HepG2 (cell line): Measurements from ENCODE around the gene SDK2. TPM values are rescaled to one million over a fixed set of nuclear protein-coding genes. Genes with fewer than 3 reads are reported as not detected.

ENCODE experiments used
- ATAC-seq: fragments of 200-7000 bp; cut with Tn5 transposase; 3 replicates; pipeline ENCODE4 v1.9.1; 2020; ENCODE audit warnings: mild to moderate bottlenecking, moderate library complexity
- BruUV-seq: library from RNA; stranded (reverse); fragments of 400-500 nt; replicated peaks from 2 replicates; lab custom pipeline; 2021; lab: Mats Ljungman, UMichigan
- CTCF ChIA-PET: fragments of 300-600 bp; formaldehyde crosslinking; extraction: SDS; loops from one replicate; lab custom pipeline; 2021; ENCODE audit warnings: low total read pairs, inconsistent platforms, low intra/inter-chr PET ratio; lab: Yijun Ruan, JAX
- POLR2A ChIA-PET: fragments of 350-600 bp; sonication (Branson Sonifier 250); formaldehyde crosslinking; loops from one replicate; lab custom pipeline; 2020; ENCODE audit warnings: antibody characterized with exemption, inconsistent platforms; lab: Yijun Ruan, JAX
- DNase-seq: peaks from one replicate; pipeline ENCODE4 v3.0.0-alpha.2; 2015; ENCODE audit warnings: low spot score
- FAIRE-seq: peaks from 3 replicates; lab custom pipeline; 2011; peaks lifted over from hg19 to GRCh38; lab: Jason Lieb, UNC
- H2AFZ ChIP-seq: one replicate; pipeline ENCODE4 v1.6.1; 2011; ENCODE audit warnings: low read length, inconsistent platforms
- H3K27ac ChIP-seq: fragments of 300-600 bp; 3 replicates; pipeline ENCODE4 v1.8.0; 2011; ENCODE audit warnings: mixed run types, mild to moderate bottlenecking, mixed read lengths, low read length, inconsistent platforms; ENCODE audit not compliant: insufficient read depth; ENCODE audit errors: extremely low read length
- H3K27me3 ChIP-seq, 2 experiments: fragments of 200-600 bp in 1 of 2; 2 replicates in 1 of 2; 3 replicates in 1 of 2; pipeline versions ENCODE4 v1.6.0 to v1.8.0; 2011; ENCODE audit warnings: low read length in 2 of 2, mild to moderate bottlenecking in 2 of 2, moderate library complexity in 2 of 2, inconsistent platforms in 1 of 2; ENCODE audit not compliant: insufficient read depth in 2 of 2, control insufficient read depth in 1 of 2
- H3K36me3 ChIP-seq, 2 experiments: fragments of 200-600 bp in 1 of 2; replicated peaks in 1 of 2; 2 replicates in 1 of 2; 3 replicates in 1 of 2; pipeline versions ENCODE4 v1.5.1 to v1.8.0; 2011; ENCODE audit warnings: low read length in 2 of 2, inconsistent platforms in 1 of 2; ENCODE audit not compliant: insufficient read depth in 2 of 2, control insufficient read depth in 1 of 2
- H3K4me1 ChIP-seq: 2 replicates; pipeline ENCODE4 v1.5.1; 2012; ENCODE audit warnings: low read length, inconsistent platforms; ENCODE audit not compliant: insufficient read depth
- H3K4me2 ChIP-seq: 2 replicates; pipeline ENCODE4 v1.6.0; 2011; ENCODE audit warnings: low read depth, low read length, inconsistent platforms
- H3K4me3 ChIP-seq, 3 experiments: fragments of 200-600 bp in 1 of 3; sonication (generic), shearing (Covaris generic) in 1 of 3; replicated peaks in 1 of 3; 2 replicates each; pipeline ENCODE4 v1.5.1; 2011 to 2016; ENCODE audit warnings: low read length in 3 of 3, inconsistent platforms in 2 of 3, low read depth in 2 of 3, mild to moderate bottlenecking in 2 of 3, control low read depth in 1 of 3, mixed read lengths in 1 of 3; ENCODE audit not compliant: insufficient read depth in 1 of 3
- H3K79me2 ChIP-seq: one replicate; pipeline ENCODE4 v1.6.1; 2011; ENCODE audit warnings: low read length, inconsistent platforms; ENCODE audit not compliant: insufficient read depth
- H3K9ac ChIP-seq: 2 replicates; pipeline ENCODE4 v1.6.0; 2011; ENCODE audit warnings: mild to moderate bottlenecking, low read depth, low read length, inconsistent platforms; ENCODE audit not compliant: insufficient read depth
- H3K9me3 ChIP-seq: 2 replicates; pipeline ENCODE4 v1.5.1; 2012; ENCODE audit warnings: mild to moderate bottlenecking, low read length
- H4K20me1 ChIP-seq: 2 replicates; pipeline ENCODE4 v1.6.0; 2011; ENCODE audit warnings: inconsistent platforms, mild to moderate bottlenecking, low read length, moderate library complexity; ENCODE audit not compliant: insufficient read depth
- ATRX ChIP-seq: sonication (generic); formaldehyde crosslinking; IDR thresholded peaks from 2 replicates; pipeline ENCODE4 v1.4.0; 2020; ENCODE audit warnings: missing genetic modification reagents, borderline replicate concordance
- ELF3 ChIP-seq: IDR thresholded peaks from 2 replicates; pipeline ENCODE4 v1.6.1; 2016; ENCODE audit warnings: missing genetic modification reagents, missing compliant biosample characterization
- FIP1L1 ChIP-seq: fragments of 200-400 bp; formaldehyde crosslinking; IDR thresholded peaks from 2 replicates; pipeline ENCODE4 v1.6.1; 2018; ENCODE audit warnings: low read depth, mild to moderate bottlenecking, low read length, moderate library complexity, borderline replicate concordance; ENCODE audit not compliant: insufficient read depth
- PCBP1 ChIP-seq: fragments of 200-400 bp; formaldehyde crosslinking; IDR thresholded peaks from 2 replicates; pipeline ENCODE4 v1.6.1; 2017; ENCODE audit warnings: mild to moderate bottlenecking, low read depth, low read length, borderline replicate concordance
- SNAI1 ChIP-seq: sonication (generic); formaldehyde crosslinking; IDR thresholded peaks from 2 replicates; pipeline ENCODE4 v1.5.0; 2020; ENCODE audit warnings: mild to moderate bottlenecking, missing genetic modification reagents, borderline replicate concordance
- XBP1 ChIP-seq: sonication (generic); formaldehyde crosslinking; IDR thresholded peaks from 2 replicates; pipeline ENCODE4 v1.5.0; 2020; ENCODE audit warnings: missing genetic modification reagents
- ZNF563 ChIP-seq: sonication (generic); formaldehyde crosslinking; IDR thresholded peaks from 2 replicates; pipeline ENCODE4 v1.8.0; 2022; ENCODE audit warnings: mild to moderate bottlenecking, moderate library complexity, missing genetic modification reagents
- WGBS: methylation state at CpG from one replicate; pipeline ENCODE4 v1.1.6; 2017; ENCODE audit warnings: low lambda C conversion rate; 5-methylcytosine and 5-hydroxymethylcytosine counted together
- in situ Hi-C: cut with HindIII; loops from 2 replicates; pipeline ENCODE4 v1.10.0; 2017; ENCODE audit warnings: low pct_unique_long_range_greater_than_20kb; ENCODE audit not compliant: extremely low pct_ligation_motif_present
- intact Hi-C: fragments of 100-400 bp; cut with micrococcal nuclease; formaldehyde crosslinking; loops from one replicate; pipeline ENCODE4 v1.10.0; 2022; ENCODE audit not compliant: unreplicated experiment
- polyA plus RNA-seq, 8 experiments: library from polyadenylated mRNA; depleted of rRNA in 3 of 8; stranded (reverse) in 7 of 8; unstranded in 1 of 8; fragments of >200 nt; fragmentation: Illumina TruSeq in 4 of 8; extraction: Trizol in 4 of 8; gene quantifications; 2 replicates each; pipeline versions ENCODE4 v1.2.1 to v1.2.3, GENCODE V29; 2011 to 2016; ENCODE audit warnings: low read depth in 4 of 8, missing spikeins in 1 of 8, mixed read lengths in 1 of 8; ENCODE audit not compliant: insufficient read depth in 1 of 8
- total RNA-seq, 5 experiments: library from RNA; depleted of rRNA; stranded (reverse); fragments of >200 nt; fragmentation: Illumina TruSeq; extraction: Trizol; gene quantifications; 2 replicates each; pipeline ENCODE4 v1.2.3, GENCODE V29; 2016; ENCODE audit warnings: low read depth in 1 of 5
- TF ChIP-seq, protein P1 (sequence below): sonication (generic); formaldehyde crosslinking; IDR thresholded peaks from 2 replicates; pipeline ENCODE4 v1.8.1; 2022; ENCODE audit warnings: low read depth, mild to moderate bottlenecking, missing genetic modification reagents
- TF ChIP-seq, protein P2 (sequence below): sonication (generic); formaldehyde crosslinking; IDR thresholded peaks from 2 replicates; pipeline ENCODE4 v1.4.0; 2020; ENCODE audit warnings: missing genetic modification reagents
- TF ChIP-seq, protein P3 (sequence below): sonication (generic); formaldehyde crosslinking; conservative IDR thresholded peaks from 2 replicates; pipeline ENCODE4 v1.4.0; 2020; ENCODE audit warnings: missing genetic modification reagents

Gene SDK2
- total and polyA plus RNA-seq, 2 of the 13 experiments (the other 11 are each of a cell fraction or from before 2014, with no cell fraction given), result not detected

- ChIA-PET CTCF (no interaction called here), POLR2A (no interaction called here)
- ATAC-seq, result no peak
- Histone ChIP-seq H3K4me1 (peaks cover 14% of the 10 kb centered on the region; the same call in 1 of the 2 replicates), H2AFZ (no peak overlapping the region), H3K4me2 (no peak overlapping the region), H3K9me3 (no peaks in the 10 kb centered on the region), H3K4me3 (no peak overlapping the region), H3K27me3 (peaks cover 28 to 86% of the 10 kb centered on the region in 2 experiments), H3K79me2 (no peaks in the 10 kb centered on the region), H3K9ac (no peak overlapping the region), H3K36me3 (no peaks in the 10 kb centered on the region), H3K27ac (no peak overlapping the region), H4K20me1 (no peaks in the 10 kb centered on the region)
- in situ Hi-C loops, result no loop called here
- no peak for TF ChIP-seq XBP1
- TF ChIP-seq ATRX (CRISPR knock-in tag), result no peak
- TF ChIP-seq, protein P1, sequence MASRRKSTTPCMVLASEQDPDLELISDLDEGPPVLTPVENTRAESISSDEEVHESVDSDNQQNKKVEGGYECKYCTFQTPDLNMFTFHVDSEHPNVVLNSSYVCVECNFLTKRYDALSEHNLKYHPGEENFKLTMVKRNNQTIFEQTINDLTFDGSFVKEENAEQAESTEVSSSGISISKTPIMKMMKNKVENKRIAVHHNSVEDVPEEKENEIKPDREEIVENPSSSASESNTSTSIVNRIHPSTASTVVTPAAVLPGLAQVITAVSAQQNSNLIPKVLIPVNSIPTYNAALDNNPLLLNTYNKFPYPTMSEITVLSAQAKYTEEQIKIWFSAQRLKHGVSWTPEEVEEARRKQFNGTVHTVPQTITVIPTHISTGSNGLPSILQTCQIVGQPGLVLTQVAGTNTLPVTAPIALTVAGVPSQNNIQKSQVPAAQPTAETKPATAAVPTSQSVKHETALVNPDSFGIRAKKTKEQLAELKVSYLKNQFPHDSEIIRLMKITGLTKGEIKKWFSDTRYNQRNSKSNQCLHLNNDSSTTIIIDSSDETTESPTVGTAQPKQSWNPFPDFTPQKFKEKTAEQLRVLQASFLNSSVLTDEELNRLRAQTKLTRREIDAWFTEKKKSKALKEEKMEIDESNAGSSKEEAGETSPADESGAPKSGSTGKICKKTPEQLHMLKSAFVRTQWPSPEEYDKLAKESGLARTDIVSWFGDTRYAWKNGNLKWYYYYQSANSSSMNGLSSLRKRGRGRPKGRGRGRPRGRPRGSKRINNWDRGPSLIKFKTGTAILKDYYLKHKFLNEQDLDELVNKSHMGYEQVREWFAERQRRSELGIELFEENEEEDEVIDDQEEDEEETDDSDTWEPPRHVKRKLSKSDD (CRISPR knock-in tag), result no peak
- no peak for TF ChIP-seq PCBP1
- no peak for TF ChIP-seq ELF3
- intact Hi-C loops, result no loop called here
- FAIRE-seq, result no peak
- WGBS, result 34% methylated on average over 3 of the region's 3 CpGs
- BruUV-seq, result no TSS peak
- no peak for DNase-seq
Measured at GRCh38 chr17:73351764-73352163, 292.5 kb downstream of the SDK2 start.

- ChIA-PET POLR2A (no interaction called here), CTCF (no interaction called here)
- no peaks in the 10 kb centered on the region for H4K20me1 ChIP-seq
- no peaks in the 10 kb centered on the region for H3K79me2 ChIP-seq
- no peak for ATAC-seq
- no peak overlapping the region for H3K4me3 ChIP-seq
- intact Hi-C loops (no loop called here), in situ Hi-C loops (no loop called here)
- no peak for DNase-seq
- no peaks in the 10 kb centered on the region for H3K9me3 ChIP-seq
- no peaks in the 10 kb centered on the region for H3K36me3 ChIP-seq
- peaks cover 14% of the 10 kb centered on the region; the same call in 1 of the 2 replicates for H3K4me1 ChIP-seq
- no TSS peak for BruUV-seq
- 52% methylated on average over 5 of the region's 5 CpGs for WGBS
- H2AFZ ChIP-seq, result no peak overlapping the region
- H3K4me2 ChIP-seq, result no peak overlapping the region
- peaks cover 21 to 85% of the 10 kb centered on the region in 2 experiments for H3K27me3 ChIP-seq
- no peak overlapping the region for H3K9ac ChIP-seq
- H3K27ac ChIP-seq, result no peak overlapping the region
- FAIRE-seq, result no peak
- TF ChIP-seq SNAI1 (CRISPR knock-in tag) (no peak), ZNF563 (CRISPR knock-in tag) (no peak), FIP1L1 (no peak)
- TF ChIP-seq, protein P2, sequence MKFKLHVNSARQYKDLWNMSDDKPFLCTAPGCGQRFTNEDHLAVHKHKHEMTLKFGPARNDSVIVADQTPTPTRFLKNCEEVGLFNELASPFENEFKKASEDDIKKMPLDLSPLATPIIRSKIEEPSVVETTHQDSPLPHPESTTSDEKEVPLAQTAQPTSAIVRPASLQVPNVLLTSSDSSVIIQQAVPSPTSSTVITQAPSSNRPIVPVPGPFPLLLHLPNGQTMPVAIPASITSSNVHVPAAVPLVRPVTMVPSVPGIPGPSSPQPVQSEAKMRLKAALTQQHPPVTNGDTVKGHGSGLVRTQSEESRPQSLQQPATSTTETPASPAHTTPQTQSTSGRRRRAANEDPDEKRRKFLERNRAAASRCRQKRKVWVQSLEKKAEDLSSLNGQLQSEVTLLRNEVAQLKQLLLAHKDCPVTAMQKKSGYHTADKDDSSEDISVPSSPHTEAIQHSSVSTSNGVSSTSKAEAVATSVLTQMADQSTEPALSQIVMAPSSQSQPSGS (CRISPR knock-in tag), result no peak
- TF ChIP-seq, protein P3, sequence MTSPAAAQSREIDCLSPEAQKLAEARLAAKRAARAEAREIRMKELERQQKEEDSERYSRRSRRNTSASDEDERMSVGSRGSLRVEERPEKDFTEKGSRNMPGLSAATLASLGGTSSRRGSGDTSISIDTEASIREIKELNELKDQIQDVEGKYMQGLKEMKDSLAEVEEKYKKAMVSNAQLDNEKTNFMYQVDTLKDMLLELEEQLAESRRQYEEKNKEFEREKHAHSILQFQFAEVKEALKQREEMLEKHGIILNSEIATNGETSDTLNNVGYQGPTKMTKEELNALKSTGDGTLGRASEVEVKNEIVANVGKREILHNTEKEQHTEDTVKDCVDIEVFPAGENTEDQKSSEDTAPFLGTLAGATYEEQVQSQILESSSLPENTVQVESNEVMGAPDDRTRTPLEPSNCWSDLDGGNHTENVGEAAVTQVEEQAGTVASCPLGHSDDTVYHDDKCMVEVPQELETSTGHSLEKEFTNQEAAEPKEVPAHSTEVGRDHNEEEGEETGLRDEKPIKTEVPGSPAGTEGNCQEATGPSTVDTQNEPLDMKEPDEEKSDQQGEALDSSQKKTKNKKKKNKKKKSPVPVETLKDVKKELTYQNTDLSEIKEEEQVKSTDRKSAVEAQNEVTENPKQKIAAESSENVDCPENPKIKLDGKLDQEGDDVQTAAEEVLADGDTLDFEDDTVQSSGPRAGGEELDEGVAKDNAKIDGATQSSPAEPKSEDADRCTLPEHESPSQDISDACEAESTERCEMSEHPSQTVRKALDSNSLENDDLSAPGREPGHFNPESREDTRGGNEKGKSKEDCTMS (CRISPR knock-in tag), result no peak
Measured at GRCh38 chr17:73350864-73351263, 293.4 kb downstream of the SDK2 start.
